Muscle of leg (tissue), 11 donors: ENCODE results near the gene GAMT. TPM values are rescaled to one million over a fixed set of nuclear protein-coding genes. Genes with fewer than 3 reads are reported as not detected.

Experiments used
- DNase-seq: peaks from one replicate; pipeline ENCODE4 v3.0.0; 2013
- H3K27ac ChIP-seq: one replicate; pipeline ENCODE4 v1.5.1; 2013; ENCODE audit warnings: mild to moderate bottlenecking, low read length, control low read depth
- H3K27me3 ChIP-seq: one replicate; pipeline ENCODE4 v1.6.1; 2013; ENCODE audit warnings: low read length; ENCODE audit not compliant: control insufficient read depth, insufficient read depth
- H3K36me3 ChIP-seq: one replicate; pipeline ENCODE4 v1.6.1; 2013; ENCODE audit warnings: low read length; ENCODE audit not compliant: control insufficient read depth, insufficient read depth
- H3K4me1 ChIP-seq: one replicate; pipeline ENCODE4 v1.6.1; 2013; ENCODE audit warnings: low read length; ENCODE audit not compliant: control insufficient read depth, insufficient read depth
- H3K4me3 ChIP-seq: one replicate; pipeline ENCODE4 v1.5.1; 2013; ENCODE audit warnings: low read length, control low read depth
- H3K9me3 ChIP-seq: replicated peaks from 2 replicates; pipeline ENCODE4 v1.6.1; 2013; ENCODE audit warnings: low read depth, low read length; ENCODE audit not compliant: control insufficient read depth
- WGBS: methylation state at CpG from one replicate; pipeline ENCODE4 v1.1.5; 2013; ENCODE audit warnings: missing lambda C conversion rate; ENCODE audit not compliant: insufficient coverage; 5-methylcytosine and 5-hydroxymethylcytosine counted together
- polyA plus RNA-seq, 8 donors: library from polyadenylated mRNA; unstranded; fragments of 120-200 nt; gene quantifications; one replicate each; pipeline versions ENCODE4 v1.2.1 to v1.2.3, GENCODE V29; 2013; ENCODE audit warnings: inconsistent platforms in 1 of 8, low replicate concordance in 1 of 8; ENCODE audit not compliant: insufficient read length in 8 of 8, insufficient read depth in 1 of 8
- total RNA-seq: library from RNA; stranded (reverse); fragments of 120-200 nt; gene quantifications from one replicate; pipeline ENCODE4 v1.2.4, GENCODE V29; 2013

Gene GAMT
- total and polyA plus RNA-seq, 9 donors, result 115 to 232 (median 199) TPM

DNA sequence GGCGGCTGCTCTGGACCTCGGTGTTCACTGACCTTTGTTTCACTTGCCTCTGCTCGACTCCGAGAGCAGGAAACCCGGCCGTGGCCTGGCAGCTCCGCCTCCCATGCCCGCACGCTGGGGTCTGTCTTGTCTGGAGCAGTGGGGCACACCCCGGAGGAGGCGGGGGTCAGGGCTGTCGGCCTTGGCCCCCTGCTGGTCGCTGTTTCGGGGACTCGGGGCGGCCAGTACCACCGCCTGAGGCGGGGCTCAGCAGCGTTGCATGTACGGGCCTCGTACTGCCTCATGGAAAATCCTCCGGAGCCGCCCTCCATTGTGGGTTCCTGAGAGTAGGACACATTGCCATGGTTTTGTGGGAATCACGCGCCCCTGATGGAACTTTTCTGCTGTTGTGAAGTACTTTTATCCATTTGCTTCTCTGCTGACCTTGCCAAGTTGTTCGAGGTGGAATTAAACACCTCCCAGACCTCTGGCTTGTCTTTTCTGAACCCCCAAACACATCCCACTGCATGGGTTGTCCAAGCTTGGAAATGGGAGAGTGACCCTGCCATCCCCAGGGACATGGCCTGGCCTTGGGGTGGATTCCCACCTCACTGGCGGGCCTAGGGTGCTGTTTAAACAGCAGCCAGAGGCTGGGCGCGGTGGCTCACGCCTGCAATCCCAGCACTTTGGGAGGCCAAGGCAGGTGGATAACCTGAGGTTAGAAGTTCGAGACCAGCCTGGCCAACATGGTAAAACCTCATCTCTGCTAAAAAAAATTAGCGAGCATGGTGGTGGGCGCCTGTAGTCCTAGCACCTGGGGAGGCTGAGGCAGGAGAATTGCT is 23.2 kb downstream of the GAMT start:
- 77% methylated on average over 29 of the region's 33 CpGs for WGBS
- DNase-seq, result no peak
- H3K4me3 ChIP-seq, result no peak overlapping the region
- H3K9me3 ChIP-seq, result no peaks in the 10 kb centered on the region
- H3K4me1 ChIP-seq, result peaks cover 28% of the 10 kb centered on the region
- H3K27me3 ChIP-seq, result no peaks in the 10 kb centered on the region
- no peak overlapping the region for H3K27ac ChIP-seq
- H3K36me3 ChIP-seq, result peaks cover 36% of the 10 kb centered on the region

DNA sequence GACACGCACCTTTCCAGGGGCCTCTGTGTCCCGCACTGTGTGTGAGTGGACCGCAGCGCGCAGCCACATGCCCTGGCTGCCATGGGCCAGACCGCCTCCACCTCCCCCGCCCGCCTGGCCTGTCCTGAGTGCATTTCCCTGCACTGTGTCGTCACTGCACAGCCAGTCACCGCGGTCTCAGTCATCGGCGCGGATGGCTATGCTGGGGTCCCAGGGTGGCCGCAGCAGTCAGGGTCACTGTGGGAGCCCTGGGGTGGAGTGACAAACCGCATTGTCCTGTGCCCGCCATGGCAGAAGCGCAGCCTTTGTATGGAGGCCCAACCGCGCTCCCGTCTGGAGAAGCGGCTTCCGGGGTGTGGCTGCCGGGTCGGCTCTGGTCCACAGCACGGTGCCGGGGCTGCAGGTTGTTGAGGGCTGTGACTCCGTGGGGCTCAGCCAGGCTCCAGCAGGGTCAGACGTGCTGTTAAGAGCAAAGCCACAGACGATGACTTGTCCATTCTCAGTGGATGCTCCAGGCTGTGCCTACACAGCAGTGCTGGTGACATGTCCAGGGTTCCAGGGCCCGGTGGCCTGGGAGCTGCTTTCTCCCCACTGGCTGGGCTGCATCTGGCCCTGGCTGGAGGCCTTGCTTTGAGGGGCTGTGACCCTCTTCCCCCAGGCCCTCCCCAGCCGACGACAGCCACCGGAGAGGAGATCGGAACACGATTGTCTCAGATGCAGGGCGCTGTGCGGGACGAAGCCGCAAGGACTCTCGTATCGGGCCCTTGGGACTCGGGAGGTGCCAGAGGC is 24.0 kb downstream of the GAMT start:
- Histone ChIP-seq H3K27ac (no peak overlapping the region), H3K4me1 (peaks cover 31% of the 10 kb centered on the region), H3K27me3 (no peaks in the 10 kb centered on the region), H3K4me3 (no peak overlapping the region), H3K36me3 (peaks cover 40% of the 10 kb centered on the region), H3K9me3 (no peaks in the 10 kb centered on the region)
- no peak for DNase-seq
- 93% methylated on average over 43 of the region's 43 CpGs for WGBS

- 91% methylated on average over 15 of the region's 17 CpGs for WGBS
- H3K27me3 ChIP-seq, result no peaks in the 10 kb centered on the region
- no peak overlapping the region for H3K4me3 ChIP-seq
- H3K36me3 ChIP-seq, result peaks cover 46% of the 10 kb centered on the region
- no peak for DNase-seq
- no peak overlapping the region for H3K27ac ChIP-seq
- peaks cover 22% of the 10 kb centered on the region for H3K4me1 ChIP-seq
- no peaks in the 10 kb centered on the region for H3K9me3 ChIP-seq
Measured at GRCh38 chr19:1376415-1376805, 24.9 kb downstream of the GAMT start.

DNA sequence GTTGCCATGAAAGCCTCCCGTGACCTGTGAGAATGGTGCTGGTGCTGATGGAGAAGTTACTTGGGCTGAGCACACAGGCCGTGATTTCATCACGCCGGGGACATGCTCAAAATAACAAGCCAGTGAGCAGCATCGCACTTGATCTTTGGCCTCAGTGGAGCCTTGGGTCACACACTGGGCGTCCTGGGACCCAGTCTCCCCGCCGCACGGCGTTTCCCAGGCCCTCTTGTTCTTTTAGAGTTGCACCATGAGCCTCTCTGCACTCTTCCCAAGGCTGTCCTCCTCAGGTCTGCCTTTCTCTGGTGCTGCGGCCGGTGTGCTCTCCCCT is 27.1 kb downstream of the GAMT start:
- Histone ChIP-seq H3K9me3 (no peaks in the 10 kb centered on the region), H3K4me3 (no peak overlapping the region), H3K27ac (no peak overlapping the region), H3K36me3 (peaks cover 68% of the 10 kb centered on the region), H3K27me3 (no peaks in the 10 kb centered on the region), H3K4me1 (peaks cover 13% of the 10 kb centered on the region)
- DNase-seq, result no peak
- WGBS, result 82% methylated on average over 10 of the region's 12 CpGs

DNA sequence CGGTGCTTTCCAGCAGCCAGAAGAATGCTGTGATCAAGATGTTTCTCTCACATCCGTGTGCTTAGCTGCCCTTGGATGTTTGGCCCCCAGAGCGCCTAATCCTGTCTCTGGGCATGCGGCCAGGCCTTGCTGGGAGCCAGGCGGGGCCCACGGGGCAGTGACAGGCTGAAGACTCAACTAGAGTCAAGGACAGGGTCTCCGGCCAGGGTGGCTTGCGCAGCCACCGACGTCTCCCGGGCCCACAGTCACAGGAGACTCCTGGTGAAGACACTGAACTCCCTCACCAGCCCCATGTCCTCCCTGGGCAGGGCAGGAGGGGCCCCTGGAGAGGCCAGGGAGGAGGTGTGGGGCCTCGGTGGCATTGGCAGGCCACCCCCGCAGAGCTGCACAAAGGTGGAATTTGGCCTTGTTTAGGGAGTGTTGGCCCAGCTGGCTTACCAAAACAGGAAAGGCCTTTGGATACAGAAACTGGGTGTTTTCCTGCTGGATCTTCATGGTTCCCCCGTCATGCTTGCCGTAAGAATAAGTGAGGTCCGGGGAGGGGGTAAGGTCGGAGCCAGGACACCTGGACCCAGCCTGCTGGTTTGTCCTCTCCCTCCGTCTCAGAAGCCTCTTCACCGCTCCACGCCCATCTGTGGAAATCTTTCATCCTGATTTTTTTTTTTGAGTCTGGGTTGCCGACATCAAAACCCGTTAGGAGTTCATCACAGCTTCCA is 27.6 kb downstream of the GAMT start:
- Histone ChIP-seq H3K27me3 (no peaks in the 10 kb centered on the region), H3K9me3 (no peaks in the 10 kb centered on the region), H3K27ac (peak overlapping the region; percentile 35), H3K4me1 (peaks cover 13% of the 10 kb centered on the region), H3K36me3 (peaks cover 73% of the 10 kb centered on the region), H3K4me3 (no peak overlapping the region)
- WGBS, result 73% methylated on average over 15 of the region's 22 CpGs
- peak; percentile 50 for DNase-seq

GRCh38 chr19:1373042-1373533 is 28.3 kb downstream of the GAMT start:
- Histone ChIP-seq H3K27me3 (no peaks in the 10 kb centered on the region), H3K27ac (peak overlapping the region; percentile 35), H3K9me3 (no peaks in the 10 kb centered on the region), H3K36me3 (peaks cover 75% of the 10 kb centered on the region), H3K4me3 (no peak overlapping the region), H3K4me1 (peaks cover 13% of the 10 kb centered on the region)
- 82% methylated on average over 17 of the region's 20 CpGs for WGBS
- DNase-seq, result no peak

DNA sequence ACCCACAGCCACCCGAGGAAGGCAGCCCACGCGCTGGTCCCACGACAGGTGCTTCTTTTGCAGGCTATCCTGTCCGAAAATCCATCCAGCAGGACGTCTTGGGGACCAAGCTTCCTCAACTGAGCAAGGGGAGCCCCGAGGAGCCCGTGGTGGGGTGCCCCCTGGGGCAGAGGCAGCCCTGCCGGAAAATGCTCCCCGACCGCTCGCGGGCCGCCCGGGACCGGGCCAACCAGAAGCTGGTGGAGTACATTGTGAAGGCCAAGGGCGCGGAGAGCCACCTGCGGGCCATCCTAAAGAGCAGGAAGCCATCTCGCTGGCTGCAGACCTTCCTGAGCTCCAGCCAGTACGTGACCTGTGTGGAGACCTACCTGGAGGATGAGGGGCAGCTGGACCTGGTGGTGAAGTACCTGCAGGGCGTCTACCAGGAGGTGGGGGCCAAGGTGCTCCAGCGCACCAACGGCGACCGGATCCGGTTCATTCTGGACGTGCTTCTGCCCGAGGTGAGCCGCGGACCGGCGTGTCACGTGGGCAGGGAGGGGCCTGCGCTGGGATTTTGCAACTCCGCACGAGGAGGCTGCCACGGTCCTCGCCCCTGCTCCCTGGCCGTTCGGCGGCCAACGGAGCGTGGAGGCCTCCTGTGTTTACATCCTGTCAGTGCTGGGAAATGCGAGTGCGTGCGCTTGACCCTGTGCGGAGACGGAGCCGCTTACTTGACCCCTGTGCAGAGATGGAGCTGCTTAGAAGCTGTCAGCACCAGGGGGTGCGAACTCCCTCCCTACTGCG is 30.6 kb downstream of the GAMT start:
- Histone ChIP-seq H3K27ac (no peak overlapping the region), H3K36me3 (peaks cover 76% of the 10 kb centered on the region), H3K4me3 (no peak overlapping the region), H3K4me1 (peaks cover 13% of the 10 kb centered on the region), H3K27me3 (no peaks in the 10 kb centered on the region), H3K9me3 (no peaks in the 10 kb centered on the region)
- WGBS, result 93% methylated on average over 44 of the region's 52 CpGs
- no peak for DNase-seq

GRCh38 chr19:1369214-1369805 is 32.0 kb downstream of the GAMT start:
- H3K4me3 ChIP-seq, result no peak overlapping the region
- DNase-seq, result no peak
- no peaks in the 10 kb centered on the region for H3K27me3 ChIP-seq
- WGBS, result 90% methylated on average over 6 of the region's 18 CpGs
- H3K9me3 ChIP-seq, result no peaks in the 10 kb centered on the region
- peaks cover 85% of the 10 kb centered on the region for H3K36me3 ChIP-seq
- H3K4me1 ChIP-seq, result peaks cover 12% of the 10 kb centered on the region
- H3K27ac ChIP-seq, result no peak overlapping the region
